Measurements from ENCODE around the gene OFD1.

The OFD1 gene

GRCh38 chrX:13794417-13794816 is 59.9 kb downstream of the OFD1 start:
- DNase-seq (ENCODE audit: low spot score), result no peak

DNA sequence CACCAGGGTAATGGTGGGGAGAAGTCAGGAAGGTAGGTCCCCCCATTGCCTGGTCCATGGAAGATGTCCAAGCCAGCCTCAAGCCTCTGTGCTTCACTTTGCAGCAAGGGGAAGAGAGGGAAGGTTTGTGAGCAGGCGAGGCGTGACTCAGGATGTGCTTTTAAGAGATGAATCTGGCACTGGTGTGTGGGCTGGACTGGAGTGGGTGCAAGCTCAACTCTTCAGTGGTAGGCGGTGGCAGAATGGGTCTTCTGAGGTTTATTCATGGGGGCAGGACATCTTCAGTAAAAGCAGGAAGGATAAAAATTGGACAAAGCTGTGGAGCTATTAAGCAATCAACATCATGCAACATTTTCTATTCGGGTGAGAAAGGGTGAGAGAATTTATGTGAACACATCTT is 63.0 kb downstream of the OFD1 start:
- DNase-seq (ENCODE audit: low spot score), result no peak

GRCh38 chrX:13798184-13798583 is 63.6 kb downstream of the OFD1 start:
- DNase-seq (ENCODE audit: low spot score), result no peak

GRCh38 chrX:13803116-13803515 is 68.6 kb downstream of the OFD1 start:
- no peak for DNase-seq (ENCODE audit: low spot score)

DNA sequence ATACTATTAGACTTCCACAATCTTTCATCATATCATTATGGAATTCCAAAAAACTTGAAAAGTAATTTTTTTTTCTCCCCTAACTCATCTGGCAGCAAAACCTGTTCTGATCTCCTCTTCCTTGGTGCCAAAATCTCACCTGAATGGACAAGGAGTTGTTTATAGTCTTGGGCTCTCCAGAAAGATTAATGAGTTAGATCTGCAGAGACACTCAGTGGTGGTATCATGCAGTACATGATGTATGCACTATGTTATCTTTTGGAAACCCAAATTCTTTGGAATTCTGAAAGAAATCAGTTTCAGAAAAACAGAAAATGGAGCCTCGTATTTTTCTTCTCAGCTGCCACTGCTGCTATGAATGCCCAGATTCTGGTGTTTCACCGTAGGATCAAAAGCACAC is 70.7 kb downstream of the OFD1 start:
- DNase-seq (ENCODE audit: low spot score), result no peak

- DNase-seq (ENCODE audit: low spot score), result no peak
Observed at GRCh38 chrX:13808293-13808692, 73.7 kb downstream of the OFD1 start.

DNA sequence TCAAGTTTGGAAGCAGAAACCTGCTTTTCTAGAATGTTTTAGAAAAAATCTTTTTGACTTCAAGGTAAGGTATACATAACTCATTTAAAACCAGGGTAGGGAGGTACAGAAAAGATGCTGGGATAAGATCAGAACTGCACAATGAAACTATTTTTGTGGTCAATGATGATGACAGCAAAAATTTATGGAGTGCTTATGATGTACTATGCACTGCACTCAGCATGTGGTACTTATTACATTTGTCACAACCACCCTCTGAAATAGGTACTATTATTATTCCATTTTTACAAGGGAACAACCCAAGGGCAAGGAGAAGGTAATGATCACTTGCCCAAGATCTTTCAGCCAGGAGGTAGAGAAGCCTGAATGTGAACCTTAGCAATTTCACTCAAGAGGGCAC is 74.3 kb downstream of the OFD1 start:
- no peak for DNase-seq (ENCODE audit: low spot score)

DNA sequence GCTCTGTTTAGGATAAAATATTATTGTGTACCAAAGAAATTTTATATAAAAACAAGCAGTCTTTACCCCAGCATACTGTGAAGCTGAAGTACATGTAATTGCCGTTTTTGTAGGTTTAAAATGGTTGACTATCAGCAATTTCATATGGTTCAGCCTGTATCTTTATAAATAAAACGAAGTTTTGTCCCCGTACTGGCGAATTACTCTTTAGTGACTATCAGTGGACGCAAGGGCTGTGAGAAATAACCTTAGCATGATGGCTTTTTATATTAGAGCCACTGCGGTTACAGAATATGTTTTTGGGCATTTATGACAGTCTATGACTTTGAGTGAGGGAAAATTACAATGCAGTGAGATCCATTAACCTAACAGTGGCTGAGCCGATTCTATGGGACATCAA is 81.1 kb downstream of the OFD1 start:
- DNase-seq (ENCODE audit: low spot score), result no peak

DNA sequence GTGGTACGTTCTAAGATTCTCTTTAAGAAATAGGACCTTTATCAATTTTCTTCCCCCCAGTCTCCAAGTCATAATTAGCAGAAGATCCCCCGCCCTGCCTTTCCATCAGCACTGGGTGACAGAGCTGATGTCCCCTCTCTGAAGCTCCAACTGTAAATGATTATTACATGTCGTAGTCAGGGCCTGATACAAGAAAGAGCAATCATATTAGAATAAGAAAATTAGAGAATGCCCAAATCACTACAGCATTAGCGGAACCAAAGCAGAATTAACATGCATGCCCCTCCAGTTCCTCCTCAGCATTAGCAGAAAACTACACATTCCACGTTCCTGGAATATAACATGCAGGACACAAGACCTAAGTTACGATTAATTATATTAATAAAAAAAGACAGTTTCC is 81.6 kb downstream of the OFD1 start:
- DNase-seq (ENCODE audit: low spot score), result no peak

DNA sequence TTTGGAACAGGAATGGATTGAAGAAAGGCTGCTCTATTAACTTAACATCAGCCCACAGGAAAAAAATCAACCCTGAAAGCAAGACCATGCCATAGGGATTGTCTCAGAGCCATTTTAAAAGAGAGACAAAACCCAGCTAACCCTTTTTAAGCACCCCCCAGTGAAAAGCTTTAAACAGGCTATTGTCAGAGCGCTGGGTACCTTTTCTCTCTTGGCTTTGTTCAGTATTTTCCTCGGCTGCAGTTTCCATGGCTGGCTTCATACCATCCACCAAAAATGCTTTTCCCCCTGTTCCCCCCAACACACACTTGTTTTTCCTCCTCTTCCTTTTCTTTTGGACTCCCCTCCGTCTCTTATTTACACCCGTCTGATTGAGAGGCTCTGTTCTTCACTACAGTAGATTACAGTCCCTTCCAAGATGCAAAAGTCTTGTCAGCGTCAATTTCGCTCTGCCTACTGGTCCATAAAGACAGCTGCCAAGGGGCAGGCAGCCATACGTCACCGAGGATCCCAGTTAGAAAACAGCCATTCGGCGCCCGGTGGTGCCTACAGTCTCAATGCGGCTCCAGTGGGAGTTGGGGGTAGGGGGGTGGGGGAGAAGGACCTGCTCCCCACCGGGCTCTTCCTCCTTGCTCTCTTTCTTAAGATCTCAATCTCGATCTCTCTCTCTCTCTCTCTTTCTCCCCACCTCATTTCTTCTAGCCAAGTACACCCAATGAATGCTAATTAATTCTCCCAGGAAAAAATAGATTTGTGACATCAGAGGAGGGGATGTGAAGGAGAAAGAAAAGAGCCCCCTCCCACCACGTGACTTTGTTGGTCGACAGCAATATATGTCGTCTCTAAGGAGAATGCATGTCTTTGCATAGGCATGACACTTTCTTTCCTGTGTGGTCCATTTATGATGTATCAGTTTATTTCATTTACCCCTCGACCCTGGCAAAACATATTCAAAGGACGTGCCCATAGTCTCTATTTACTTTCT is 82.4 kb downstream of the OFD1 start, which contains the start of gene GPM6B:
Gene GPM6B (minus strand): TSS at position 451 of the 985 bp plus-strand sequence. CDS start 189 bp downstream, at position 262.
- no peak for DNase-seq (ENCODE audit: low spot score)
